Type B pancreatic cell (in vitro differentiated cells): ENCODE results near the gene CBLC. TPM values are rescaled to one million over a fixed set of nuclear protein-coding genes. Genes with fewer than 3 reads are reported as not detected.
A peak's percentile ranks its signal among the peaks of the same experiment; 100 is the strongest.

Experiments used
- DNase-seq: peaks from one replicate; pipeline ENCODE4 v3.0.0; 2021; ENCODE audit warnings: mixed read lengths; ENCODE audit not compliant: unreplicated experiment; ENCODE audit errors: extremely low spot score
- H3K27ac Mint-ChIP-seq: 2 replicates; pipeline ENCODE4 v1.8.0; 2021; ENCODE audit warnings: mild to moderate bottlenecking, mixed read lengths
- H3K27me3 Mint-ChIP-seq: 2 replicates; pipeline ENCODE4 v1.8.0; 2021; ENCODE audit warnings: mixed read lengths
- H3K36me3 Mint-ChIP-seq: 2 replicates; pipeline ENCODE4 v1.8.0; 2021; ENCODE audit warnings: mixed read lengths
- H3K4me1 Mint-ChIP-seq: one replicate; pipeline ENCODE4 v1.8.0; 2021; ENCODE audit warnings: mixed read lengths; ENCODE audit not compliant: unreplicated experiment
- H3K4me3 Mint-ChIP-seq: 2 replicates; pipeline ENCODE4 v1.8.0; 2021; ENCODE audit warnings: mild to moderate bottlenecking, mixed read lengths
- H3K9me3 Mint-ChIP-seq: 2 replicates; pipeline ENCODE4 v1.8.0; 2021; ENCODE audit warnings: mixed read lengths
- CTCF ChIP-seq: fragments of 200-600 bp; sonication (generic); conservative IDR thresholded peaks from 2 replicates; pipeline ENCODE4 v1.5.0; 2021; ENCODE audit warnings: antibody characterized with exemption, mild to moderate bottlenecking
- long read RNA-seq: library from polyadenylated mRNA; unstranded; transcript quantifications from one replicate; pipeline ENCODE4 v2.0.0, GENCODE V29; 2020
- total RNA-seq: library from RNA; stranded (reverse); gene quantifications from 2 replicates; pipeline ENCODE4 v1.2.1, GENCODE V29; 2021; ENCODE audit warnings: low replicate concordance

CBLC gene, protein sequence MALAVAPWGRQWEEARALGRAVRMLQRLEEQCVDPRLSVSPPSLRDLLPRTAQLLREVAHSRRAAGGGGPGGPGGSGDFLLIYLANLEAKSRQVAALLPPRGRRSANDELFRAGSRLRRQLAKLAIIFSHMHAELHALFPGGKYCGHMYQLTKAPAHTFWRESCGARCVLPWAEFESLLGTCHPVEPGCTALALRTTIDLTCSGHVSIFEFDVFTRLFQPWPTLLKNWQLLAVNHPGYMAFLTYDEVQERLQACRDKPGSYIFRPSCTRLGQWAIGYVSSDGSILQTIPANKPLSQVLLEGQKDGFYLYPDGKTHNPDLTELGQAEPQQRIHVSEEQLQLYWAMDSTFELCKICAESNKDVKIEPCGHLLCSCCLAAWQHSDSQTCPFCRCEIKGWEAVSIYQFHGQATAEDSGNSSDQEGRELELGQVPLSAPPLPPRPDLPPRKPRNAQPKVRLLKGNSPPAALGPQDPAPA
- total RNA-seq: 13.9 and 37.7 TPM in 2 replicates
- long read RNA-seq, transcript CBLC-201 (11 exons, 1,579 nt): major isoform, 13 of 15 reads
- long read RNA-seq, partial matches to known transcripts: 1 of 15 reads
- long read RNA-seq, other reads (novel, unspliced or antisense): 1 of 15 reads

DNA sequence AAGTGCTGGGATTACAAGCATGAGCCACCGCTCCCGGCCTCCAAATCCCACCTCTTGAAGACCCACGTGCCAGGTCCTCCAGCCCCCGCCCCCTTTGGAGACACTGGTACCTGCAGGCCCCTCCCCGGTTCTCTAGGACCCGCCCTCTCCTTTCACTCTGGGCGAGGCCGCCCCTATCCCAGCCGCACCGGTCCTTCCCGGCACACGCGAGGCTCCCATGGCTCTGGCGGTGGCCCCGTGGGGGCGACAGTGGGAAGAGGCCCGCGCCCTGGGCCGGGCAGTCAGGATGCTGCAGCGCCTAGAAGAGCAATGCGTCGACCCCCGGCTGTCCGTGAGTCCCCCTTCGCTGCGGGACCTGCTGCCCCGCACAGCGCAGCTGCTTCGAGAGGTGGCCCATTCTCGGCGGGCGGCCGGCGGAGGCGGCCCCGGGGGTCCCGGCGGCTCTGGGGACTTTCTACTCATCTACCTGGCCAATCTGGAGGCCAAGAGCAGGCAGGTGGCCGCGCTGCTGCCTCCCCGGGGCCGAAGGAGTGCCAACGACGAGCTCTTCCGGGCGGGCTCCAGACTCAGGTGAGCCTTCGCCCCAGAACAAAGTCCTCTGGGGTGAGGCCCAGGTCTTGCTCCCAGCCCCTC is at the start of gene CBLC:
TSS of gene CBLC (plus strand) at position 176 of the 633 bp plus-strand sequence. CDS start at position 218, 42 bp downstream.
- no peaks in the 10 kb centered on the region for H3K4me1 Mint-ChIP-seq
- peak; percentile 77 for DNase-seq
- peak within 1 kb of the TSS; percentile 99 for H3K27ac Mint-ChIP-seq

GRCh38 chr19:44728178-44728577 is 49.5 kb upstream of the CBLC start:
- peaks cover 8% of the 10 kb centered on the region for H3K4me1 Mint-ChIP-seq
- no peak for DNase-seq
- no peaks in the 10 kb centered on the region for H3K9me3 Mint-ChIP-seq
- H3K27me3 Mint-ChIP-seq: no peaks in the 10 kb centered on the region
- no peaks in the 10 kb centered on the region for H3K36me3 Mint-ChIP-seq
- no peak overlapping the region for H3K27ac Mint-ChIP-seq
- H3K4me3 Mint-ChIP-seq: no peak overlapping the region
- no peak for TF ChIP-seq CTCF

More for the DNA sequence above, at the start of gene CBLC:
- Mint-ChIP-seq H3K9me3 (no peaks in the 10 kb centered on the region), H3K4me3 (peak within 1 kb of the TSS; percentile 80), H3K27me3 (peaks cover 11% of the 10 kb centered on the region), H3K36me3 (no peaks in the 10 kb centered on the region)
- TF ChIP-seq CTCF: no peak

- H3K27me3 Mint-ChIP-seq: no peaks in the 10 kb centered on the region
- no peak overlapping the region for H3K4me3 Mint-ChIP-seq
- no peaks in the 10 kb centered on the region for H3K36me3 Mint-ChIP-seq
- no peak for TF ChIP-seq CTCF
- no peak overlapping the region for H3K27ac Mint-ChIP-seq
- no peak for DNase-seq
- H3K4me1 Mint-ChIP-seq: peaks cover under 1% of the 10 kb centered on the region
- no peaks in the 10 kb centered on the region for H3K9me3 Mint-ChIP-seq
Observed at GRCh38 chr19:44729516-44730033, 48.1 kb upstream of the CBLC start.

DNA sequence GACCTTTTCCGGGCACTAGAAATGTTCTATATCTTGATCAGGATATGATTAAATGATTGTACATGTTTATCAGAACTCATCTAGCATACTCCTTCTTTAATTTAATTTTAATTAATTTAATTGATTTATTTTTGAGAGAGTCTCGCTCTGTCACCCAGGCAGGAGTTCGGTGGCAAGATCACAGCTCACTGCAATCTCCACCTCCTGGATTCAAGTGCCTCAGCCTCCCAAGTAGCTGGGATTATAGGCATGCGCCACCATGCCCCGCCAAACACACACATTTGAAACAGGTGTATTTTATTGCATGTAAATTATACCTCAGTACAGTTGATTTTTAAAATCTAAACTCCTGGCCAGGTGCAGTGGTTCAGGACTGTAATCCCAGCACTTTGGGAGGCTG is 46.6 kb upstream of the CBLC start:
- DNase-seq: no peak
- Mint-ChIP-seq H3K27ac (no peak overlapping the region), H3K4me1 (no peaks in the 10 kb centered on the region), H3K4me3 (no peak overlapping the region), H3K36me3 (no peaks in the 10 kb centered on the region), H3K9me3 (no peaks in the 10 kb centered on the region), H3K27me3 (no peaks in the 10 kb centered on the region)
- no peak for TF ChIP-seq CTCF

DNA sequence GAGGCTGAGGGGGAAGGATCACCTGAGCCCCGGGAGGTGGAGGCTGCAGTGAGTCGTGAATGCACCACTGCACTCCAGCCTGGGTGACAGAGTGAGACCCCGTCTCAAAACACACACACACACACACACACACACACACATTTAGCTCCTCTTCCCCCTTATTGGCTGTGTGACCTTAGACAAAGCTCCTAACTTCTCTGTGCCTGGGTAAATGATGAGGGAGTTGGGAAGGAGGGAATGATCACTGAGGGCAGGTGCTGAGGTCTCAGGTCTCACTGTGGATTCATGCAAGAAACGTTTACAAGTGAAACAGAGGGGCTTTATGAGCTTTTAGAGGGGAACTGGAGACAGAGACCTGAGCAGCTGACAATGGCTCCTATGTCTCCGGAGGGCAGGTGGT is 46.1 kb upstream of the CBLC start:
- H3K4me3 Mint-ChIP-seq: no peak overlapping the region
- no peak for DNase-seq
- H3K27ac Mint-ChIP-seq: no peak overlapping the region
- H3K4me1 Mint-ChIP-seq: no peaks in the 10 kb centered on the region
- H3K9me3 Mint-ChIP-seq: no peaks in the 10 kb centered on the region
- no peaks in the 10 kb centered on the region for H3K36me3 Mint-ChIP-seq
- no peak for TF ChIP-seq CTCF
- no peaks in the 10 kb centered on the region for H3K27me3 Mint-ChIP-seq
